Measurements from ENCODE around the gene KRTAP9-6. TPM values are rescaled to one million over a fixed set of nuclear protein-coding genes. Genes with fewer than 3 reads are reported as not detected.

The KRTAP9-6 gene
- polyA plus RNA-seq, 1 of the 3 experiments (the other 2 are of a cell fraction): not detected

GRCh38 chr17:41251261-41251660, 13.9 kb upstream of the KRTAP9-6 start:
- POLR2A ChIA-PET: no interaction called here
- H3K4me1 ChIP-seq (ENCODE audit: control insufficient read depth in 1 of 2, insufficient read depth in 2 of 2, low read depth in 1 of 2, low read length in 1 of 2): no peaks in the 10 kb centered on the region
- CTCF ChIA-PET: no interaction called here
- H3K9ac ChIP-seq: no peak overlapping the region
- no peaks in the 10 kb centered on the region for H3K36me3 ChIP-seq (replicated peaks in 1 of 2; ENCODE audit: control insufficient read depth in 1 of 2, insufficient read depth in 2 of 2, low read length in 1 of 2)
- H3F3A ChIP-seq (replicated peaks; ENCODE audit: insufficient read depth): peaks cover 2% of the 10 kb centered on the region
- no peak overlapping the region for H3K27ac ChIP-seq (ENCODE audit: low read depth in 2 of 2, low read length in 1 of 2)
- DNase-seq: no peak
- no peak overlapping the region for H3K4me2 ChIP-seq
- no peaks in the 10 kb centered on the region for H3K79me2 ChIP-seq (ENCODE audit: insufficient read depth)
- H3K9me2 ChIP-seq: no peaks in the 10 kb centered on the region
- no peaks in the 10 kb centered on the region for H4K20me1 ChIP-seq (ENCODE audit: insufficient read depth)
- H2AFZ ChIP-seq (ENCODE audit: low read depth): no peak overlapping the region
- H3K27me3 ChIP-seq (ENCODE audit: insufficient read depth): peaks cover 36% of the 10 kb centered on the region
- H3K4me3 ChIP-seq (ENCODE audit: low read depth in 2 of 2, low read length in 1 of 2): no peak overlapping the region
- TF ChIP-seq EP300 (IDR thresholded peaks at IDR 0.05; ENCODE audit: borderline replicate concordance in 1 of 2, low read depth in 1 of 2, low read length in 1 of 2) (no peak), GATA2 (CRISPR knock-in tag; IDR thresholded peaks at IDR 0.05) (no peak), EZH2phosphoT487 (IDR thresholded peaks at IDR 0.05; ENCODE audit: borderline replicate concordance, low read depth) (no peak), FOXJ3 (CRISPR knock-in tag; IDR thresholded peaks at IDR 0.05) (no peak), REST (IDR thresholded peaks at IDR 0.05; ENCODE audit: low read depth, low read length) (no peak), RCOR1 (IDR thresholded peaks at IDR 0.05; ENCODE audit: low read length) (no peak), FOSL2 (IDR thresholded peaks at IDR 0.05; ENCODE audit: borderline replicate concordance, low read depth) (no peak), POLR2AphosphoS5 (IDR thresholded peaks at IDR 0.05; ENCODE audit: low read depth, low read length) (no peak), NFIC (IDR thresholded peaks at IDR 0.05; ENCODE audit: borderline replicate concordance) (no peak), MEF2A (IDR thresholded peaks at IDR 0.05; ENCODE audit: borderline replicate concordance, low read depth) (no peak), ELF1 (IDR thresholded peaks at IDR 0.05) (no peak), SIN3A (IDR thresholded peaks at IDR 0.05; ENCODE audit: borderline replicate concordance, low read depth, low read length) (no peak), YY1 (IDR thresholded peaks at IDR 0.05; ENCODE audit: low read depth) (no peak)
- TF ChIP-seq, protein P1, sequence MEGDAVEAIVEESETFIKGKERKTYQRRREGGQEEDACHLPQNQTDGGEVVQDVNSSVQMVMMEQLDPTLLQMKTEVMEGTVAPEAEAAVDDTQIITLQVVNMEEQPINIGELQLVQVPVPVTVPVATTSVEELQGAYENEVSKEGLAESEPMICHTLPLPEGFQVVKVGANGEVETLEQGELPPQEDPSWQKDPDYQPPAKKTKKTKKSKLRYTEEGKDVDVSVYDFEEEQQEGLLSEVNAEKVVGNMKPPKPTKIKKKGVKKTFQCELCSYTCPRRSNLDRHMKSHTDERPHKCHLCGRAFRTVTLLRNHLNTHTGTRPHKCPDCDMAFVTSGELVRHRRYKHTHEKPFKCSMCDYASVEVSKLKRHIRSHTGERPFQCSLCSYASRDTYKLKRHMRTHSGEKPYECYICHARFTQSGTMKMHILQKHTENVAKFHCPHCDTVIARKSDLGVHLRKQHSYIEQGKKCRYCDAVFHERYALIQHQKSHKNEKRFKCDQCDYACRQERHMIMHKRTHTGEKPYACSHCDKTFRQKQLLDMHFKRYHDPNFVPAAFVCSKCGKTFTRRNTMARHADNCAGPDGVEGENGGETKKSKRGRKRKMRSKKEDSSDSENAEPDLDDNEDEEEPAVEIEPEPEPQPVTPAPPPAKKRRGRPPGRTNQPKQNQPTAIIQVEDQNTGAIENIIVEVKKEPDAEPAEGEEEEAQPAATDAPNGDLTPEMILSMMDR (IDR thresholded peaks at IDR 0.05): no peak
- no peaks in the 10 kb centered on the region for H3K9me3 ChIP-seq
- WGBS (ENCODE audit: low lambda C conversion rate): 18% methylated on average over 1 of the region's 1 CpG

Data from SK-N-SH (cell line).